Left lung (tissue), 10 donors: ENCODE data around the gene TEX26. TPM values are rescaled to one million over a fixed set of nuclear protein-coding genes. Genes with fewer than 3 reads are reported as not detected.

Source experiments
- ATAC-seq: fragments of 200-7000 bp; cut with Tn5 transposase; one replicate; pipeline ENCODE4 v1.9.1; 2020; ENCODE audit warnings: moderate library complexity
- DNase-seq, 4 donors: peaks; one replicate each; pipeline ENCODE4 v3.0.0-alpha.2; 2013 to 2020
- H3K27ac ChIP-seq, 2 donors: fragments of 200-600 bp; sonication (generic) in 1 of 2; one replicate each; pipeline versions ENCODE4 v1.5.0 to v1.8.0; 2020 to 2021
- H3K27me3 ChIP-seq, 2 donors: fragments of 200-600 bp; sonication (generic) in 1 of 2; one replicate each; pipeline versions ENCODE4 v1.5.0 to v1.8.0; 2020 to 2021
- H3K36me3 ChIP-seq, 2 donors: fragments of 200-600 bp; sonication (generic) in 1 of 2; one replicate each; pipeline versions ENCODE4 v1.5.0 to v1.8.0; 2020 to 2021
- H3K4me1 ChIP-seq, 2 donors: fragments of 200-600 bp; one replicate each; pipeline ENCODE4 v1.8.0; 2021
- H3K4me3 ChIP-seq, 2 donors: fragments of 200-600 bp; sonication (generic) in 1 of 2; one replicate each; pipeline versions ENCODE4 v1.5.0 to v1.8.0; 2020 to 2021; ENCODE audit warnings: mild to moderate bottlenecking in 1 of 2
- H3K9me3 ChIP-seq, 2 donors: fragments of 200-600 bp; sonication (generic) in 1 of 2; one replicate each; pipeline versions ENCODE4 v1.5.0 to v1.8.0; 2020 to 2021
- intact Hi-C, 2 donors: fragments of 100-400 bp; cut with DNase I; formaldehyde crosslinking; loops; one replicate each; pipeline versions ENCODE4 v1.11.2 to v1.14.2; 2022
- polyA plus RNA-seq, 6 donors: library from polyadenylated mRNA; unstranded; fragments of 120-200 nt; gene quantifications; one replicate each; pipeline ENCODE4 v1.2.1, GENCODE V29; 2013; ENCODE audit not compliant: insufficient read length in 6 of 6
- total RNA-seq, 2 donors: library from RNA; stranded (reverse); fragmentation: NEBNext Ultra II Directional; extraction: Animal tissue kit (Norgen Biotek cat#: 25700); gene quantifications; one replicate each; pipeline ENCODE4 v1.2.1, GENCODE V29; 2021
- TF ChIP-seq, protein P1 (sequence below), 2 donors: fragments of 200-600 bp; sonication (generic) in 1 of 2; IDR thresholded peaks; one replicate each; pipeline versions ENCODE4 v1.5.0 to v1.8.0; 2021; ENCODE audit warnings: antibody characterized with exemption in 2 of 2
- donor health status: DM: no; HTN: yes; CAD: no.
- donor health status: DM: no; HTN: no; CAD: no.

Gene TEX26
- total and polyA plus RNA-seq, 8 donors: 0.47 to 2.4 (median 0.93) TPM; not detected in 1

DNA sequence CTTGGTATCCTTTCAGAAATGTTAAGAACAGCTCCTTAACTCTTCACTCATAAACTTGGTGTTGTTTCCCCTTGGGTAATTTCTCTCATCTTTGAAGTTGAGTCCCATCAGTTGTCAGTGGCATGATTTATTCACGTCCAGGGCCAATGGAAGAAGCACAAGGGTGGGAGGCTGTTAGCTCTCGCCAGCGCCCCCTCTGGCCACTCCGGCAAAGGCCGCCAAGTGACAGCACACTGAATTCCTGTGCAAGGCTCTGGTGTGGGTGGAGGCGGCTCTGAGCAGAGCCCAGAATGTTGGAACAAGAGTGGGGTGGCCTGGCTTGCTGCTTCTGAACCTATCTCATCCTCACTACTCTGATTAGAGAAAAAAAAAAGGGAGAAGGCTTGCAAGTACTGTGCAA lies 39.5 kb upstream of the TEX26 start:
- ATAC-seq: peak; percentile 33
- Histone ChIP-seq H3K27me3 (no peaks in the 10 kb centered on the region), H3K27ac (no peak overlapping the region), H3K4me1 (no peaks in the 10 kb centered on the region), H3K36me3 (no peaks in the 10 kb centered on the region), H3K9me3 (no peaks in the 10 kb centered on the region), H3K4me3 (no peak overlapping the region)
- no peak for DNase-seq
- TF ChIP-seq, protein P1, sequence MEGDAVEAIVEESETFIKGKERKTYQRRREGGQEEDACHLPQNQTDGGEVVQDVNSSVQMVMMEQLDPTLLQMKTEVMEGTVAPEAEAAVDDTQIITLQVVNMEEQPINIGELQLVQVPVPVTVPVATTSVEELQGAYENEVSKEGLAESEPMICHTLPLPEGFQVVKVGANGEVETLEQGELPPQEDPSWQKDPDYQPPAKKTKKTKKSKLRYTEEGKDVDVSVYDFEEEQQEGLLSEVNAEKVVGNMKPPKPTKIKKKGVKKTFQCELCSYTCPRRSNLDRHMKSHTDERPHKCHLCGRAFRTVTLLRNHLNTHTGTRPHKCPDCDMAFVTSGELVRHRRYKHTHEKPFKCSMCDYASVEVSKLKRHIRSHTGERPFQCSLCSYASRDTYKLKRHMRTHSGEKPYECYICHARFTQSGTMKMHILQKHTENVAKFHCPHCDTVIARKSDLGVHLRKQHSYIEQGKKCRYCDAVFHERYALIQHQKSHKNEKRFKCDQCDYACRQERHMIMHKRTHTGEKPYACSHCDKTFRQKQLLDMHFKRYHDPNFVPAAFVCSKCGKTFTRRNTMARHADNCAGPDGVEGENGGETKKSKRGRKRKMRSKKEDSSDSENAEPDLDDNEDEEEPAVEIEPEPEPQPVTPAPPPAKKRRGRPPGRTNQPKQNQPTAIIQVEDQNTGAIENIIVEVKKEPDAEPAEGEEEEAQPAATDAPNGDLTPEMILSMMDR (IDR thresholded peaks at IDR 0.05): no peak
- intact Hi-C loops: no loop called here

DNA sequence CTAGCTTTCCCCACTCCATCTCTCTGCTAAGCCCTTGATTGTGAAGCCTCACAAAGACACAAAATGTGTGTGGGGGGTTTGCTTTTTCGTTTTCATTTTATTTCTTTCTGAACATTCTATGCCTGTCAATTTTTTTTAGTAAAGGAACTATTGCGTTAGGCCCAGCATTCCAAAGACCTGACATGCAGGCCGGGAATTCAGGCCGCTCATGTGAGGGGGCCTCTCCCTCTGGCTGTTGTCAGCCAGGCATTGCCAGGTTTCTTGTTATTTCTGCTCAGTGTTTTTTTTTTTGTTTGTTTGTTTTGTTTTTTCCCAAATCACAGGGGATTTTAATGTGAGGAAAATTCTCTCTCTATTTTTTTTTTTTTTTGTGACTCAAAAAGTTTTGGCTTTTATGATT lies 36.7 kb upstream of the TEX26 start:
- intact Hi-C loops: no loop called here
- TF ChIP-seq, protein P1 (IDR thresholded peaks at IDR 0.05): no peak
- Histone ChIP-seq H3K9me3 (no peaks in the 10 kb centered on the region), H3K4me3 (no peak overlapping the region), H3K4me1 (peaks cover 0 to 5% of the 10 kb centered on the region in 2 donors), H3K36me3 (no peaks in the 10 kb centered on the region), H3K27me3 (no peaks in the 10 kb centered on the region), H3K27ac (no peak overlapping the region)
- DNase-seq: peak in 1 of 4 donors; percentile 44
- ATAC-seq: peak; percentile 39

DNA sequence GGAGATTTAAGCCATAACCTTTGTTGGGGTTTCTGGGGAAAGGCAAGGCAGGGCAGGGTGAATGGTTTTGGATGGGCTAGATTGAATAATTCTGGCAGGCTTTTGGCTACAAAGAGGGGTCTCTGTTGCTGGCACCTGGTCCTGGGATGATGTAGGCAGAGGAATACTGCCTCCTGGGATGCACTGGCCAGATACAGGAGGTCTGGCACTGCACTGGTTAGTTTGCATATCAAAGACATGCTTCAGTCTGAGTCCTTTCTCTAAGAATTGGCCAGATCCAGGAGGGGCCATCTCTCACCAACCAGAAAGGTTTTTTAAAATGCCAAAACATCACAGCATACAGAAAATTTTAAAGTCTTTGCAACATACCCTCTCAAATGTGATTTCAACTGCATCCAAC lies 34.4 kb upstream of the TEX26 start:
- Histone ChIP-seq H3K27ac (no peak overlapping the region), H3K27me3 (peaks cover 0 to 9% of the 10 kb centered on the region in 2 donors), H3K9me3 (no peaks in the 10 kb centered on the region), H3K36me3 (no peaks in the 10 kb centered on the region), H3K4me1 (peaks cover 0 to 5% of the 10 kb centered on the region in 2 donors), H3K4me3 (no peak overlapping the region)
- TF ChIP-seq, protein P1 (IDR thresholded peaks at IDR 0.05): no peak
- DNase-seq (no peak), ATAC-seq (no peak)
- intact Hi-C loops: no loop called here

DNA sequence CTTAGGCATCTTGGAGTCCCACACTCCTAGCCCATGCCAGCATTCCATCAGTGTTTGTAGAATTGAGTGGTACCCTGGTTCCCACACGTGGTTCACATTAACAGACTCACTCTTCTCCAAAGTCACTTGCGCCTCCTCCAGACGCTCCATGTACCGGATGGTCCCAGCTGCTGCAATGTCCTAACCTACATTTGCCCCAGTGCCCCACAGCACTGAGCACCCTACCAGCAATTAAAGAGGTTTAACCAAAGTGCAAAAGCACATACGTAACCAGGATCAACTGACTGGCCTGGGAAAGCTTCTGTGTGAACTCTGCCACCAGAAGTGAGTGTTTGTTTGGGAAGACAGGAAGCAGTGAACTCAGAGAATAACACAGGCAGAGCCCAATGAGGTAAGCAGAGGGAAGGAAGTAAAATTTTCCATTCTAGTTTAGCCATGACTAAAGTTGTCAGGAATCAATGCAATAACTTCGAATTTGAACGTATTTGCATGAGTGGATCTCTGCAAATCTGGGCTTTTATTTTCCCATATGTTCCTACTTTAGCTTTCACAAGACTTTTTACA lies 33.7 kb upstream of the TEX26 start:
- Histone ChIP-seq H3K27me3 (peaks cover 0 to 13% of the 10 kb centered on the region in 2 donors), H3K4me1 (peaks cover 0 to 5% of the 10 kb centered on the region in 2 donors), H3K27ac (peak overlapping the region in 1 of 2 donors; percentile 2), H3K36me3 (no peaks in the 10 kb centered on the region), H3K9me3 (no peaks in the 10 kb centered on the region), H3K4me3 (no peak overlapping the region)
- intact Hi-C loops: no loop called here
- peak in 1 of 4 donors; percentile 56 for DNase-seq
- peak; percentile 79 for ATAC-seq
- TF ChIP-seq, protein P1 (IDR thresholded peaks at IDR 0.05): no peak

DNA sequence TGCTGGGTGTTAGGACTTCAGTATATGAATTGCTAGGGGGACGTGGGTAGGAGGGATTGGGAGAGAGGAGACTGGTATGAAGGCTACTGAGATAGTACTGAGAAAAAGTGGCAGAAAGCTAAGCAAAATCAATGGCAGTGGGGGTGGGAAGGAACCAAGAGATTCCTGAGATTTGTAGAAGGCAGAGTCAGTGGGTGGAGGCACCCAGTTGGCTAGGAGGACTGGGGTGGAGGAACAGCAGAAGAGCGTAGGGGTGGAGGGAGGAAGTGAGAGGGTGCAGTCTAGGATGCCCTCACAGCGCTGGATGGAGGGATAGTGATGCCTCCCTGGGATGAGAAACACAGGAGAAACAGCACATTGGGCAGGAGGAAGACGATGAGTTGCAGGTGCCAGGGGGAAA lies 32.0 kb upstream of the TEX26 start:
- DNase-seq: no peak
- intact Hi-C loops: no loop called here
- Histone ChIP-seq H3K27me3 (peaks cover 4 to 29% of the 10 kb centered on the region in 2 donors), H3K4me1 (peaks cover 0 to 5% of the 10 kb centered on the region in 2 donors), H3K36me3 (no peaks in the 10 kb centered on the region), H3K27ac (no peak overlapping the region), H3K4me3 (no peak overlapping the region), H3K9me3 (no peaks in the 10 kb centered on the region)
- peak; percentile 9 for ATAC-seq
- TF ChIP-seq, protein P1 (IDR thresholded peaks at IDR 0.05): no peak
